K562 (cell line): ENCODE results near the gene CDC5L. TPM values are rescaled to one million over a fixed set of nuclear protein-coding genes. Genes with fewer than 3 reads are reported as not detected.
A peak's percentile ranks its signal among the peaks of the same experiment; 100 is the strongest.

Experiments used
- ARNT ChIP-seq, 2 experiments: fragments of 450-650 bp; IDR thresholded peaks; 2 replicates each; pipeline ENCODE4 v1.6.1; 2016; ENCODE audit warnings: mild to moderate bottlenecking in 1 of 2
- CBX3 ChIP-seq, 2 experiments: IDR thresholded peaks; 1 replicate in 1 of 2; 2 replicates in 1 of 2; pipeline ENCODE4 v1.6.1; 2012; ENCODE audit warnings: inconsistent platforms in 2 of 2, low read length in 2 of 2, borderline replicate concordance in 1 of 2, control low read depth in 1 of 2
- CXXC5 ChIP-seq: fragments of 250-450 bp; sonication (Bioruptor Pico); IDR thresholded peaks from 2 replicates; pipeline ENCODE4 v1.8.0; 2022; ENCODE audit warnings: inconsistent platforms, mild to moderate bottlenecking, moderate library complexity
- EP300 ChIP-seq: IDR thresholded peaks from 2 replicates; pipeline ENCODE4 v1.6.1; 2012; ENCODE audit warnings: low read length, improper control_type of control experiment
- ID3 ChIP-seq, 2 experiments: fragments of 250-450 bp in 1 of 2; fragments of 450-650 bp in 1 of 2; sonication (Bioruptor Pico) in 1 of 2; IDR thresholded peaks; 2 replicates each; pipeline versions ENCODE4 v1.6.1 to v1.8.0; 2016 to 2021; ENCODE audit warnings: mild to moderate bottlenecking in 2 of 2, moderate library complexity in 2 of 2, missing compliant biosample characterization in 1 of 2, missing genetic modification characterization in 1 of 2
- MGA ChIP-seq: fragments of 450-650 bp; IDR thresholded peaks from 2 replicates; pipeline ENCODE4 v1.6.1; 2016; ENCODE audit warnings: mild to moderate bottlenecking, moderate library complexity
- NFATC3 ChIP-seq: fragments of 450-650 bp; IDR thresholded peaks from 2 replicates; pipeline ENCODE4 v1.6.1; 2017; ENCODE audit warnings: mild to moderate bottlenecking
- NR2C1 ChIP-seq, 2 experiments: fragments of 450-650 bp; IDR thresholded peaks; 2 replicates each; pipeline ENCODE4 v1.6.1; 2017; ENCODE audit warnings: mild to moderate bottlenecking in 2 of 2, antibody characterized with exemption in 1 of 2, inconsistent platforms in 1 of 2, missing compliant biosample characterization in 1 of 2, missing genetic modification characterization in 1 of 2
- SMARCA4 ChIP-seq: fragments of 450-650 bp; IDR thresholded peaks from 2 replicates; pipeline ENCODE4 v1.6.1; 2016
- TCF3 ChIP-seq: sonication (generic); formaldehyde crosslinking; IDR thresholded peaks from 2 replicates; pipeline ENCODE4 v1.4.0; 2020; ENCODE audit warnings: mild to moderate bottlenecking, missing genetic modification reagents
- THAP12 ChIP-seq: fragments of 250-450 bp; sonication (Bioruptor Pico); IDR thresholded peaks from 2 replicates; pipeline ENCODE4 v1.9.0; 2021; ENCODE audit warnings: mild to moderate bottlenecking, inconsistent platforms
- ZBED1 ChIP-seq: IDR thresholded peaks from 2 replicates; pipeline ENCODE4 v1.6.1; 2014
- polyA plus RNA-seq, 8 experiments: library from polyadenylated mRNA; depleted of rRNA in 4 of 8; stranded (reverse) in 5 of 8; unstranded in 3 of 8; fragments of >200 nt; fragmentation: Nextera tagmentation in 2 of 8; fragmentation: Illumina TruSeq in 1 of 8; extraction: Ambion mirVana in 2 of 8; extraction: Trizol in 1 of 8; gene quantifications; 2 replicates each; pipeline versions ENCODE4 v1.2.1 to v1.2.3, GENCODE V29; 2011 to 2014; ENCODE audit warnings: inconsistent platforms in 1 of 8, missing spikeins in 1 of 8
- total RNA-seq, 7 experiments: library from RNA; depleted of rRNA in 6 of 7; stranded (reverse); fragments of >200 nt in 6 of 7; fragmentation: Illumina TruSeq in 2 of 7; extraction: Trizol in 2 of 7; gene quantifications; 2 replicates each; pipeline versions ENCODE4 v1.2.1 to v1.2.3, GENCODE V29; 2011 to 2021; ENCODE audit warnings: low replicate concordance in 1 of 7

CDC5L gene
- total and polyA plus RNA-seq, 9 of the 15 experiments (the other 6 are each of a cell fraction or from before 2014, with no cell fraction given) = 22.3 to 44.2 (median 30.8) TPM

- TF ChIP-seq ID3 (CRISPR knock-in tag; IDR thresholded peaks at IDR 0.05) (no peak), ID3 (tag; IDR thresholded peaks at IDR 0.05) (0 out of 2 replicates have a peak, but pooled peaks have one; percentile 53), CXXC5 (peak; percentile 94), NFATC3 (no peak), SMARCA4 (peak; percentile 93), TCF3 (peak; percentile 98), ARNT (IDR thresholded peaks at IDR 0.05) (peak in 1 of 2 experiments; percentile 50; a peak in 1 of 4 replicates), CBX3 (IDR thresholded peaks at IDR 0.05; ENCODE audit: borderline replicate concordance in 1 of 2, low read length in 2 of 2) (peak in 1 of 2 experiments; percentile 74; a peak in 1 of 3 replicates), ZBED1 (peak; percentile 70; the same call in 1 of the 2 replicates), MGA (peak; percentile 86; the same call in 1 of the 2 replicates), THAP12 (CRISPR knock-in tag) (0 out of 2 replicates have a peak, but pooled peaks have one; percentile 23), EP300 (peak; percentile 94), NR2C1 (IDR thresholded peaks at IDR 0.05) (peak; percentile 75), NR2C1 (tag; IDR thresholded peaks at IDR 0.05) (peak; percentile 77)
These were observed 83.9 kb downstream of the CDC5L start (continued) for GRCh38 chr6:44471271-44471981.
